HEK293 (cell line): ENCODE measurements around the gene LMF1.

ENCODE experiments used
- YY1 ChIP-seq: fragments of 450-650 bp; formaldehyde crosslinking; IDR thresholded peaks from 2 replicates; pipeline ENCODE4 v1.5.1; 2018; ENCODE audit warnings: missing biosample characterization, missing genetic modification characterization
- ZNF114 ChIP-seq: fragments of 450-650 bp; formaldehyde crosslinking; IDR thresholded peaks from 2 replicates; pipeline ENCODE4 v1.5.0; 2017; ENCODE audit warnings: missing biosample characterization, missing genetic modification characterization
- ZNF133 ChIP-seq: fragments of 450-650 bp; formaldehyde crosslinking; IDR thresholded peaks from 2 replicates; pipeline ENCODE4 v1.5.1; 2016; ENCODE audit warnings: missing biosample characterization, missing genetic modification characterization
- ZNF350 ChIP-seq: fragments of 450-650 bp; formaldehyde crosslinking; IDR thresholded peaks from 2 replicates; pipeline ENCODE4 v1.5.0; 2017; ENCODE audit warnings: missing biosample characterization, mild to moderate bottlenecking, missing genetic modification characterization
- ZNF366 ChIP-seq: fragments of 450-650 bp; formaldehyde crosslinking; conservative IDR thresholded peaks from 2 replicates; pipeline ENCODE4 v1.5.1; 2016; ENCODE audit warnings: missing biosample characterization, missing genetic modification characterization
- ZNF473 ChIP-seq: fragments of 450-650 bp; formaldehyde crosslinking; IDR thresholded peaks from 2 replicates; pipeline ENCODE4 v1.5.1; 2017; ENCODE audit warnings: missing biosample characterization, missing genetic modification characterization
- ZNF529 ChIP-seq: fragments of 450-650 bp; formaldehyde crosslinking; IDR thresholded peaks from 2 replicates; pipeline ENCODE4 v1.5.1; 2017; ENCODE audit warnings: missing genetic modification characterization, missing biosample characterization; ENCODE audit not compliant: insufficient replicate concordance
- TF ChIP-seq, protein P1 (sequence below): fragments of 450-650 bp; formaldehyde crosslinking; IDR thresholded peaks from 2 replicates; pipeline ENCODE4 v1.5.1; 2016; ENCODE audit warnings: missing biosample characterization, missing genetic modification characterization

DNA sequence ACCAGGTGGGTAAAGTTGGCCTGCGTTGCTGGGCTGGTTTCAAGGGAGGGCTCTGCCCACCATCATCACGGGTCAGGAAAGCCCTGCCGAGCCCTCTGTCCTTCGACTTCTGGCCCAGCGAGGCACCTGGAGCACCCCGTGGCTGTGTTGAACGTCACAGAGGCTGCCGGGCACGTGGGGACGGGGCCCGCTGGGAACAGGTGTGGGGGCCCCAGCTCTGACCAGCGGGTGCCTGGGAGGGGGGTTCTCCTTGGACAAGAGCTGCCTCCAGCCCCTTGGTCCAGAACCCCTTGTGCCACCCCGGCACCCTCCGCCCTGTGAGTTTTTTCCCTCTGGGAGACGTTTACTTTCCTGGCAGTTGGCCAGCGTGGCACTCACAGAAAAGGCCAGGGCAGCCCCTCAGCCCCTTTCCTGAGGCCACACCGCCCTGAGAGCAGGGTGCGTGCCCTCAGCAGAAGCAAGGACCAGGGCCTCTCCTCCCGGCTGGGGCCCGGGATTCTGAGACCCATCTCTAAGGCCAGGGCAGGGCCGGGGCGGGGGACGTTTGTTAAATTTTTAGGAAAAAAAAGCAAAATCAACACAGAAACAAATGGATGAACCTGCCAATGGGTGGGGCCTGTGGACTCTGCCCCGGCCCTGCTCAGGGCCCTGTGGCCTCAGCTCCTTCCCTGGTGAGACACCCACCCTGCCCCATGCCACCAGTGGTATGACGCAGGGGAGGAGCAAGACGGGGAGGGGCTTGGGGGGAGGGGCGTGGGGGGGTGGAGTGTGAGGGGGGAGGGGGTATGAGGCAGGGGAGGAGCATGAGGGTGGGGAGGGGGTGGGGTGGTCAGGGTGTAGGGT, 139.0 kb downstream of the LMF1 start:
- TF ChIP-seq ZNF350 (no peak), ZNF529 (tag by site-specific recombination) (no peak), YY1 (no peak), ZNF114 (tag by site-specific recombination) (no peak), ZNF473 (no peak), ZNF133 (tag by site-specific recombination) (no peak), ZNF366 (tag by site-specific recombination) (no peak)
- TF ChIP-seq, protein P1, sequence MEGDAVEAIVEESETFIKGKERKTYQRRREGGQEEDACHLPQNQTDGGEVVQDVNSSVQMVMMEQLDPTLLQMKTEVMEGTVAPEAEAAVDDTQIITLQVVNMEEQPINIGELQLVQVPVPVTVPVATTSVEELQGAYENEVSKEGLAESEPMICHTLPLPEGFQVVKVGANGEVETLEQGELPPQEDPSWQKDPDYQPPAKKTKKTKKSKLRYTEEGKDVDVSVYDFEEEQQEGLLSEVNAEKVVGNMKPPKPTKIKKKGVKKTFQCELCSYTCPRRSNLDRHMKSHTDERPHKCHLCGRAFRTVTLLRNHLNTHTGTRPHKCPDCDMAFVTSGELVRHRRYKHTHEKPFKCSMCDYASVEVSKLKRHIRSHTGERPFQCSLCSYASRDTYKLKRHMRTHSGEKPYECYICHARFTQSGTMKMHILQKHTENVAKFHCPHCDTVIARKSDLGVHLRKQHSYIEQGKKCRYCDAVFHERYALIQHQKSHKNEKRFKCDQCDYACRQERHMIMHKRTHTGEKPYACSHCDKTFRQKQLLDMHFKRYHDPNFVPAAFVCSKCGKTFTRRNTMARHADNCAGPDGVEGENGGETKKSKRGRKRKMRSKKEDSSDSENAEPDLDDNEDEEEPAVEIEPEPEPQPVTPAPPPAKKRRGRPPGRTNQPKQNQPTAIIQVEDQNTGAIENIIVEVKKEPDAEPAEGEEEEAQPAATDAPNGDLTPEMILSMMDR (tag by site-specific recombination): no peak
